ENCODE data around the gene AKAP13. TPM values are rescaled to one million over a fixed set of nuclear protein-coding genes. Genes with fewer than 3 reads are reported as not detected.

AKAP13 gene
- total and polyA plus RNA-seq, 2 donors (not counting 1 experiment from before 2014, with no cell fraction given): 73.8 to 358 TPM

DNA sequence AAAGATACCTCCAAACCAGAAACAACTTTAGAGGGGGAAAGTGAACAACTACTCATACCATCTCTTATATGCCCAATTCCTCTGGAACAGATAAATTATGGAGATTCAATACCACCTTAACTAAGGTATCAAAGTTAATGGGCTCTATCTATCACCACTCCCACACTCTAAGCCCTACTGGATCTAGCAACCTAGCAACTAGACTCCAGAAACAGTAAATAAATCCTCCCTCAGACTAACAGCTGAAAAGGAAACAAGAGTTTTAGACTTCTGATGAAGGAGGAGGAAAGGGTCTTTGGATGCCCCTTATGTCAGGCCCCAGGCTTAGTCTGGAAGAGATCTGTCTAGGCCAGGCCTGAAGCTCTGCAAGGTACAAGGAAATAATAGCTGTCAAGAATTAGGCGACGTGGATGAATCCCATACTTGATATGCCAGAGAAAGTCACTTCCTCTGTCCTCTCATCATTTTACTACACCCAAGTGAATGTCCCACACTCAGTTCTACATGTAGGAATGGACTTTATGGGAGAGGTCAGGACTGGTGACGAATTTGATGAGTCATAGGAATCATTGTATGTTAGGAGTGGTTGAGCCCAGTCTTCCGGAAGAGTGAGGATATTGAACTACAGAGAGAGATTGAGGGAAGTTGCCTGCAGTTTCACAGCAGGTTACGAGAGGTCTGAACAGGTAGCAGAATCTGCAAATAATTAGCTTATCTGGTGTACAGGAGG is 113.8 kb downstream of the AKAP13 start:
- H3K4me1 ChIP-seq (ENCODE audit: control insufficient read depth in 2 of 2, insufficient read depth in 2 of 2, low read length in 2 of 2): peaks cover 42 to 45% of the 10 kb centered on the region in 2 donors
- 54% methylated on average over 3 of the region's 5 CpGs for WGBS (ENCODE audit: insufficient coverage)
- POLR2A ChIA-PET: no interaction called here
- intact Hi-C loops (cut with micrococcal nuclease): no loop called here
- ATAC-seq (ENCODE audit: low read depth) (no peak), DNase-seq (no peak)
- Mint-ChIP-seq H3K4me3 (no peak overlapping the region), H3K27me3 (no peaks in the 10 kb centered on the region), H3K27ac (peak overlapping the region; percentile 8), H3K4me1 (peaks cover 79% of the 10 kb centered on the region), H3K9me3 (ENCODE audit: insufficient read depth) (no peaks in the 10 kb centered on the region)
- CTCF ChIA-PET: interaction anchor here (1.1 to 3.1 kb wide), 3 partner anchors 9 to 198 kb away, joined by 3 to 15 read pairs (median 3); no protein-coding TSS in a partner anchor
- peak overlapping the region; percentile 28 for H3K4me2 ChIP-seq (replicated peaks; ENCODE audit: low read depth, low read length, poor library complexity, severe bottlenecking)
- H4K20me1 ChIP-seq (ENCODE audit: control insufficient read depth, insufficient read depth, low read length, poor library complexity, severe bottlenecking): peaks cover 82% of the 10 kb centered on the region
- no peaks in the 10 kb centered on the region for H3K9me3 ChIP-seq (ENCODE audit: control extremely low read depth in 1 of 3, control insufficient read depth in 2 of 3, insufficient read depth in 1 of 3, low read length in 2 of 3)
- peaks cover 0 to 4% of the 10 kb centered on the region in 2 experiments for H3K36me3 ChIP-seq (replicated peaks in 1 of 2; ENCODE audit: control extremely low read depth in 1 of 2, control insufficient read depth in 1 of 2, extremely low read depth in 1 of 2, insufficient read depth in 2 of 2, low read length in 1 of 2)
- TF ChIP-seq EZH2 (IDR thresholded peaks at IDR 0.05; ENCODE audit: borderline replicate concordance, insufficient read depth, low read depth, low read length, poor library complexity, severe bottlenecking): no peak
- TF ChIP-seq, protein P1, sequence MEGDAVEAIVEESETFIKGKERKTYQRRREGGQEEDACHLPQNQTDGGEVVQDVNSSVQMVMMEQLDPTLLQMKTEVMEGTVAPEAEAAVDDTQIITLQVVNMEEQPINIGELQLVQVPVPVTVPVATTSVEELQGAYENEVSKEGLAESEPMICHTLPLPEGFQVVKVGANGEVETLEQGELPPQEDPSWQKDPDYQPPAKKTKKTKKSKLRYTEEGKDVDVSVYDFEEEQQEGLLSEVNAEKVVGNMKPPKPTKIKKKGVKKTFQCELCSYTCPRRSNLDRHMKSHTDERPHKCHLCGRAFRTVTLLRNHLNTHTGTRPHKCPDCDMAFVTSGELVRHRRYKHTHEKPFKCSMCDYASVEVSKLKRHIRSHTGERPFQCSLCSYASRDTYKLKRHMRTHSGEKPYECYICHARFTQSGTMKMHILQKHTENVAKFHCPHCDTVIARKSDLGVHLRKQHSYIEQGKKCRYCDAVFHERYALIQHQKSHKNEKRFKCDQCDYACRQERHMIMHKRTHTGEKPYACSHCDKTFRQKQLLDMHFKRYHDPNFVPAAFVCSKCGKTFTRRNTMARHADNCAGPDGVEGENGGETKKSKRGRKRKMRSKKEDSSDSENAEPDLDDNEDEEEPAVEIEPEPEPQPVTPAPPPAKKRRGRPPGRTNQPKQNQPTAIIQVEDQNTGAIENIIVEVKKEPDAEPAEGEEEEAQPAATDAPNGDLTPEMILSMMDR (IDR thresholded peaks at IDR 0.05): no peak
- peaks cover 95% of the 10 kb centered on the region for H3K79me2 ChIP-seq (ENCODE audit: control insufficient read depth, insufficient read depth, low read length)
- H3K27ac ChIP-seq (ENCODE audit: low read length in 2 of 2): peak overlapping the region in 1 of 2 donors; percentile 13
- no peak overlapping the region for H3K4me3 ChIP-seq (ENCODE audit: control extremely low read depth in 1 of 5, extremely low read depth in 1 of 5, insufficient read depth in 1 of 5, low read depth in 2 of 5, low read length in 4 of 5)
- no peaks in the 10 kb centered on the region for H3K27me3 ChIP-seq (replicated peaks in 1 of 4; ENCODE audit: control extremely low read depth in 1 of 4, control insufficient read depth in 3 of 4, insufficient read depth in 4 of 4, low read length in 3 of 4)
- no peak overlapping the region for H3K9ac ChIP-seq (ENCODE audit: low read length)
- H2AFZ ChIP-seq (ENCODE audit: insufficient read depth, low read depth, low read length, poor library complexity, severe bottlenecking): no peak overlapping the region

DNA sequence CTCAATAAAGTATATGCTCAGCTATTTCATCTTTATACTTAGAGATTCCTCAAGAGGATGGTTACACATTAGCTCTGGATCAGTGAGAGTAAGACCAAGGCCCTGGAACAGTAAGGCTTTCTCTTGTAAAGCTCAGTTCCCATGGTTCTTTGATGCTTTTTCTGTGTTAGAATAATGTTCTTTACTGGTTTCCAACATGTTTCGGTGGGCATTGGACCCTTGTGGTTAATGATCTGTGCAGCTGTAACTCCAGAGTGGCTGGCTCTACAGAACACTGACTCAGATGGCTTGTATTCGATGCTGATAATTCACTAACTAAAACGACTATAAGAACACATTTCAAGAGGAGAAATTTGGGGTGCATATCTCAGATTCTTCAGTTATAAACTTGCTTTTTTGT is 114.7 kb downstream of the AKAP13 start:
- POLR2A ChIA-PET: no interaction called here
- Histone ChIP-seq H2AFZ (ENCODE audit: insufficient read depth, low read depth, low read length, poor library complexity, severe bottlenecking) (no peak overlapping the region), H3K4me2 (replicated peaks; ENCODE audit: low read depth, low read length, poor library complexity, severe bottlenecking) (no peak overlapping the region), H3K4me3 (ENCODE audit: control extremely low read depth in 1 of 5, extremely low read depth in 1 of 5, insufficient read depth in 1 of 5, low read depth in 2 of 5, low read length in 4 of 5) (no peak overlapping the region), H3K4me1 (ENCODE audit: control insufficient read depth in 2 of 2, insufficient read depth in 2 of 2, low read length in 2 of 2) (peaks cover 39 to 45% of the 10 kb centered on the region in 2 donors), H3K79me2 (ENCODE audit: control insufficient read depth, insufficient read depth, low read length) (peaks cover 95% of the 10 kb centered on the region), H3K27me3 (replicated peaks in 1 of 4; ENCODE audit: control extremely low read depth in 1 of 4, control insufficient read depth in 3 of 4, insufficient read depth in 4 of 4, low read length in 3 of 4) (no peaks in the 10 kb centered on the region), H3K27ac (ENCODE audit: low read length in 2 of 2) (no peak overlapping the region), H3K9ac (ENCODE audit: low read length) (no peak overlapping the region), H3K9me3 (ENCODE audit: control extremely low read depth in 1 of 3, control insufficient read depth in 2 of 3, insufficient read depth in 1 of 3, low read length in 2 of 3) (no peaks in the 10 kb centered on the region), H4K20me1 (ENCODE audit: control insufficient read depth, insufficient read depth, low read length, poor library complexity, severe bottlenecking) (peaks cover 83% of the 10 kb centered on the region), H3K36me3 (replicated peaks in 1 of 2; ENCODE audit: control extremely low read depth in 1 of 2, control insufficient read depth in 1 of 2, extremely low read depth in 1 of 2, insufficient read depth in 2 of 2, low read length in 1 of 2) (peaks cover 0 to 4% of the 10 kb centered on the region in 2 experiments)
- no peak overlapping the region for H3K4me3 Mint-ChIP-seq
- CTCF ChIA-PET: interaction anchor here (1.5 to 3.1 kb wide), 2 partner anchors 9 to 10 kb away, joined by 3 to 15 read pairs; no protein-coding TSS in a partner anchor
- peaks cover 81% of the 10 kb centered on the region for H3K4me1 Mint-ChIP-seq
- intact Hi-C loops (cut with micrococcal nuclease): no loop called here
- H3K27ac Mint-ChIP-seq: no peak overlapping the region
- no CpG with 5 or more reads among the region's 3 CpGs for WGBS (ENCODE audit: insufficient coverage)
- DNase-seq (no peak), ATAC-seq (ENCODE audit: low read depth) (no peak)
- H3K9me3 Mint-ChIP-seq (ENCODE audit: insufficient read depth): no peaks in the 10 kb centered on the region
- TF ChIP-seq, protein P1 (IDR thresholded peaks at IDR 0.05): no peak
- no peak for TF ChIP-seq EZH2 (IDR thresholded peaks at IDR 0.05; ENCODE audit: borderline replicate concordance, insufficient read depth, low read depth, low read length, poor library complexity, severe bottlenecking)
- H3K27me3 Mint-ChIP-seq: no peaks in the 10 kb centered on the region

All from B cell (primary cell).